Activated T-helper 2 cell treated with anti-CD3 and anti-CD28 coated beads, Interferon-gamma antibody, Interleukin-2, Interleukin-4, amounts not matched to agents 10 μg/mL and 5 μg/mL and 100 μg/mL, durations not matched to agents 14 hours and 24 hours and 36 hours (primary cell): ENCODE data around the gene PLEKHA5. TPM values are rescaled to one million over a fixed set of nuclear protein-coding genes. Genes with fewer than 3 reads are reported as not detected.
"Not testable (repeated sequence)": the region's sequence is repeated elsewhere in the genome, so short reads cannot be mapped to it uniquely, and the experiment has no call there.

ENCODE experiments used
- DNase-seq: peaks from one replicate; pipeline ENCODE4 v3.0.0; 2021; ENCODE audit warnings: low spot score
- H3K27ac Mint-ChIP-seq: one replicate; pipeline ENCODE4 v1.8.0; 2021; ENCODE audit warnings: mixed read lengths
- H3K27me3 Mint-ChIP-seq: one replicate; pipeline ENCODE4 v1.8.0; 2021; ENCODE audit warnings: low read depth, mixed read lengths
- H3K36me3 Mint-ChIP-seq: one replicate; pipeline ENCODE4 v1.8.0; 2021; ENCODE audit warnings: low read depth, mixed read lengths
- H3K4me1 Mint-ChIP-seq: one replicate; pipeline ENCODE4 v1.8.0; 2021; ENCODE audit warnings: low read depth, mixed read lengths
- H3K4me3 Mint-ChIP-seq: one replicate; pipeline ENCODE4 v1.8.0; 2021; ENCODE audit warnings: low read depth, mild to moderate bottlenecking, moderate library complexity, mixed read lengths
- H3K9me3 Mint-ChIP-seq: one replicate; pipeline ENCODE4 v1.8.0; 2021; ENCODE audit warnings: mixed read lengths
- intact Hi-C: fragments of 100-400 bp; cut with micrococcal nuclease; formaldehyde crosslinking; loops from one replicate; pipeline ENCODE4 v1.15.1; 2023
- total RNA-seq: library from RNA; stranded (reverse); gene quantifications from 2 replicates; pipeline ENCODE4 v1.2.3, GENCODE V29; 2022

PLEKHA5 gene
- total RNA-seq, 1 donor from 2014 or later = 3.2 TPM

- no peak for DNase-seq
- H3K4me3 Mint-ChIP-seq = no peak overlapping the region
- no peaks in the 10 kb centered on the region for H3K4me1 Mint-ChIP-seq
- no peaks in the 10 kb centered on the region for H3K27me3 Mint-ChIP-seq
- no peak overlapping the region for H3K27ac Mint-ChIP-seq
- intact Hi-C loops = no loop called here
- H3K9me3 Mint-ChIP-seq = no peaks in the 10 kb centered on the region
- no peaks in the 10 kb centered on the region for H3K36me3 Mint-ChIP-seq
Observed at GRCh38 chr12:19165451-19165850, 35.9 kb downstream of the PLEKHA5 start.

DNA sequence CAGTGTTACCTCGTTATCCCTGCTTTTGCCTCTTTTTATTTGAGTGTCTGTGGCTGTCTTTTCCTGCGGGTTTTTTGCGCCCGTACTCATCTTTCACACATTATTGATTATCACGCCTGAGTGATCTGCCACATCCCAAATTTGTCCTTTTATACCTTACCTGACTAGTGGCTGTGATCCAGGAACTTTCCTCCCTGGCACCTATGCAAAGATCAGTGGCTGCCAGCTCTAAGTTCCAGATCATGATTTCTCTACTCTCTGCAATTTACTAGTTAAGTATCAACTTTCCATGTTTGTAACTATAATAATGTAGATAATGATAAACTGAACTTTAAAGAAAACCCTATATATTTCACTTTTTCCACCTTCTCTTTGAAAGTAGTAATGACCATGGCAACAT lies 36.9 kb downstream of the PLEKHA5 start:
- Mint-ChIP-seq H3K27ac (no peak overlapping the region), H3K9me3 (no peaks in the 10 kb centered on the region), H3K36me3 (no peaks in the 10 kb centered on the region), H3K4me3 (no peak overlapping the region), H3K4me1 (no peaks in the 10 kb centered on the region), H3K27me3 (no peaks in the 10 kb centered on the region)
- intact Hi-C loops = no loop called here
- no peak for DNase-seq

DNA sequence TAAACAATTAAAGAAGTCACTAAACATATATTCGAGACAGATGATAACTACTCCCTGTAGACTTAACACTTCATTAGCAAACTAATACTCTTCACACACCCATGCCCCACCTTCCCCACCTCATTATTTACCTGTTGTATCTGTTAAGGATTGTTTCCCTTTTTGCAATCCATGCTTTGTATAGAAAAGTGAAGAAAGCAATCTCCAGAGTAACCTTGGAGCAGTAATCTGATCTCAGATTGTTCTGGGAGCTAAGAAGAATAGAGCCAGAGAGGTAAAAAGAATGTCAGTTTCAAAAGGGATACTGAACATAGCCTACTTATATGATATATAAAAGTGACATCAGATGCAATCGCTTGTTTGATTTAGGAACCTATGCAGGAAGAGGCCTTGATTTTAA lies 37.4 kb downstream of the PLEKHA5 start:
- H3K9me3 Mint-ChIP-seq = no peaks in the 10 kb centered on the region
- H3K27me3 Mint-ChIP-seq = no peaks in the 10 kb centered on the region
- H3K4me1 Mint-ChIP-seq = no peaks in the 10 kb centered on the region
- no peak overlapping the region for H3K4me3 Mint-ChIP-seq
- H3K36me3 Mint-ChIP-seq = no peaks in the 10 kb centered on the region
- intact Hi-C loops = no loop called here
- DNase-seq = no peak
- no peak overlapping the region for H3K27ac Mint-ChIP-seq

- H3K4me1 Mint-ChIP-seq = no peaks in the 10 kb centered on the region
- no peak for DNase-seq
- H3K36me3 Mint-ChIP-seq = no peaks in the 10 kb centered on the region
- no peak overlapping the region for H3K27ac Mint-ChIP-seq
- H3K4me3 Mint-ChIP-seq = no peak overlapping the region
- intact Hi-C loops = no loop called here
- H3K9me3 Mint-ChIP-seq = no peaks in the 10 kb centered on the region
- no peaks in the 10 kb centered on the region for H3K27me3 Mint-ChIP-seq
Observed at GRCh38 chr12:19167708-19168107, 38.2 kb downstream of the PLEKHA5 start.

DNA sequence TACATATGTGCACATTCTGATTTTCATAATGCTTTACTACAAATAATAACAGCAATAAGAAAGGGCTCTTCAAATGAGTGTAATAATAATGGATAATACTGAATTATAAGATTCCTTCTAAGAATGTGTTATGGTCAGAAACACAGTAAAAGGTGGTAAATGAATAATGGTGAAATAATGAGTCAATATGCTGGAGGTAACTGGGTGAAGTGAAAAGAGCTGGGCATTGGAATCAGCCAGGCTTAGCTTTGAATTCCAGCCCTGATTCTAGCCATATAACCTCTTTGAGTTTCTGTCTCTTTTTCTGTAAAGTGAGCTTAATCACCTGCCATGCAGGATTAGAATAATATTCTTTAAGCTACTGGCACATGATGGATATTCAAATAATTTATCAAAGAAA lies 39.1 kb downstream of the PLEKHA5 start:
- intact Hi-C loops = no loop called here
- no peaks in the 10 kb centered on the region for H3K4me1 Mint-ChIP-seq
- H3K27me3 Mint-ChIP-seq = no peaks in the 10 kb centered on the region
- H3K4me3 Mint-ChIP-seq = no peak overlapping the region
- H3K27ac Mint-ChIP-seq = no peak overlapping the region
- no peaks in the 10 kb centered on the region for H3K36me3 Mint-ChIP-seq
- no peak for DNase-seq
- no peaks in the 10 kb centered on the region for H3K9me3 Mint-ChIP-seq

DNA sequence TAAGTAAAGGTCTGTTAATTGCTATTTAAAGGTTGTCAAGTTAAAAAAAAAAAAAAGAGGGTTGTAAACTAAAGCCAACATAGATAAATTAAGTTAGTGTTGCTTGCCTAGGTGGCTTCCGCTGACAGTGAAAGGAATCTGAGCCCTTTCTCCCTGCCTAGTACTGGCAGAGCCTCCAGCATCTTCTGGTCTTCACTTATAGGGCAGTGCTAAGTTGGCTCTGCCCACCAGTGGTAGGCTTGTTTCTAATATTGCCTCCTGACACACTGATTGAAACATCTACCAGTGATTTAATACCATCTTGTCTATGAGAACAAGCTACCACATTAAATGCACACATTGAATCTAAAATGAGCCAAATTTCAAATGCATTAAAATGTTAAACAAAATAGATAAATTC lies 39.7 kb downstream of the PLEKHA5 start:
- Mint-ChIP-seq H3K4me3 (no peak overlapping the region), H3K9me3 (no peaks in the 10 kb centered on the region), H3K36me3 (no peaks in the 10 kb centered on the region), H3K27ac (no peak overlapping the region), H3K27me3 (no peaks in the 10 kb centered on the region), H3K4me1 (no peaks in the 10 kb centered on the region)
- intact Hi-C loops = no loop called here
- no peak for DNase-seq

GRCh38 chr12:19170286-19170685 lies 40.8 kb downstream of the PLEKHA5 start:
- H3K4me1 Mint-ChIP-seq, intact Hi-C loops, H3K4me3 Mint-ChIP-seq: not testable (repeated sequence)

DNA sequence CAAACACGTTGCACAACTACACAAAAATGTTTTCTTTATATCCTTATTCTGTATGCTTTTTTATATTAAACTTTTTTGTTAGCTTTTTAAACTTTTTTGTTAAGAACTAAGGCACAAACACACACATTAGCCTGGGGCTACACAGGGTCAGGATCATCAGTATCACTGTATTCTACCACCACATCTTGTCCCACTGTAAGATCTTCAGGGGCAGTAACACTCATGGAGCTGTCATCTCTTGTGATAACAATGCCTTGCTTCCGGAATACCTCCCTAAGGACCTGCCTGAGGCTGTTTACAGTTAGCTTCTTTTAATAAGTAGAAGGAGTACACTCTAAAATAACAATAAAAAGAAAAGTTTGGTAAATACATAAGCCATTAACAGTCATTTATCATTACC lies 42.2 kb downstream of the PLEKHA5 start:
- Mint-ChIP-seq H3K4me3 (no peak overlapping the region), H3K4me1 (no peaks in the 10 kb centered on the region), H3K36me3 (no peaks in the 10 kb centered on the region), H3K27ac (no peak overlapping the region), H3K9me3 (no peaks in the 10 kb centered on the region), H3K27me3 (no peaks in the 10 kb centered on the region)
- intact Hi-C loops = no loop called here
- DNase-seq = no peak

More at GRCh38 chr12:19170286-19170685, 40.8 kb downstream of the PLEKHA5 start:
- not testable (repeated sequence) for H3K9me3 Mint-ChIP-seq, H3K36me3 Mint-ChIP-seq, H3K27ac Mint-ChIP-seq, DNase-seq, H3K27me3 Mint-ChIP-seq

GRCh38 chr12:19177754-19178153 lies 48.2 kb downstream of the PLEKHA5 start:
- Mint-ChIP-seq H3K27ac (no peak overlapping the region), H3K4me1 (no peaks in the 10 kb centered on the region), H3K9me3 (no peaks in the 10 kb centered on the region), H3K4me3 (no peak overlapping the region), H3K27me3 (no peaks in the 10 kb centered on the region), H3K36me3 (no peaks in the 10 kb centered on the region)
- no peak for DNase-seq
- intact Hi-C loops = no loop called here

DNA sequence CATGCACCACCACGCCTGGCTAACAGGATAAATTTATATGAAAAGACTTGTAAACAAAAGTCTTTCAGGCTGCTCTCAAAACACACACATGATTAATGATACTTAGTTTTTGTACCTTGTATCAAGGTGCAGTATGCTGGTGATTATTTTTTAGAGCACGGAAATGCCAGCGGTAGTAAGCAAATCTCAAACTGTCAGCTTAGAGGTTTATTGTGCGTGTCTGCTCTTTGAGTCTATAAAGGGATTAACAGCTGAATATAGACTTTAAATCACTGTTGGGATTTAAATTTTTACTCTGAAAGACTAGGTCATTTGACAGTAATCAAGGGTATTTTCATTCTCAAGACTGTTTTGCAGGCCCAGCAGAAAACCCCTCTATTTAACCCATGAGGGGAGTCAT lies 50.5 kb downstream of the PLEKHA5 start:
- no peaks in the 10 kb centered on the region for H3K4me1 Mint-ChIP-seq
- no peak overlapping the region for H3K27ac Mint-ChIP-seq
- H3K36me3 Mint-ChIP-seq = no peaks in the 10 kb centered on the region
- DNase-seq = no peak
- H3K9me3 Mint-ChIP-seq = no peaks in the 10 kb centered on the region
- intact Hi-C loops = no loop called here
- peaks cover 2% of the 10 kb centered on the region for H3K27me3 Mint-ChIP-seq
- no peak overlapping the region for H3K4me3 Mint-ChIP-seq

GRCh38 chr12:19181666-19182426 lies 52.3 kb downstream of the PLEKHA5 start:
- DNase-seq = no peak
- H3K36me3 Mint-ChIP-seq = no peaks in the 10 kb centered on the region
- intact Hi-C loops = no loop called here
- H3K27me3 Mint-ChIP-seq = peaks cover 2% of the 10 kb centered on the region
- H3K4me1 Mint-ChIP-seq = no peaks in the 10 kb centered on the region
- no peak overlapping the region for H3K27ac Mint-ChIP-seq
- H3K9me3 Mint-ChIP-seq = no peaks in the 10 kb centered on the region
- no peak overlapping the region for H3K4me3 Mint-ChIP-seq

DNA sequence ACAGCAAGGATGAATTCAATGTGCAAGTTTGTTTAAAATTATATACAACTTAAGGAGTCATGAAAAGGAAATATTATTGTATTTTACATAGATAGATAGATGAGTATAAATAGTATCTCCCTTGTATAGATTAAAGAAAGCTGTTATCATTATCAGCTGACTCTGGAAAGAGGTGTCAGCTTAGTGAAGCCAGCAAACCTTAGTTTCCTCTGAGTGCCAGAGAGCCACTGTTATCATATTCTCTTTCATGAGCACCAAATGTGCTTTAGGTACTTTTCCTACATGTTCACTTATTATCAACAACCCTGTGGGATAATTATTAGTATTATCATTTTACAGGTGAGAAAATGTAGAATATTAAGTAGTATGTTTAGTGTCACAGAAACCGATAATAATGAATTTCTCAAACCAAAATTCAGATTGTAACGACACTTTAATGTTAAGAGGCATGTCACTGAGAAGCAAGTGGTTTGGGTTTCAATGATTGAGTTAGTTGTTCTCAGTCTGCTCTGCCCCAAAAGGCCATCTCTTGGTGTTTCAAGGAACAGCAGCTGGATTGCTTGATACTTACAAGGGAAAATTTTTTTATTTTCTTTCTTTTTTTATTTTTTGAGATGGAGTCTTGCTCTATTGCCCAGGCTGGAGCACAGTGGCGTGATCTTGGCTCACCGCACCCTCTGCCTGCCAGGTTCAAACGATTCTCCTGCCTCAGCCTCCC lies 53.7 kb downstream of the PLEKHA5 start:
- no peak for DNase-seq
- H3K9me3 Mint-ChIP-seq = no peaks in the 10 kb centered on the region
- intact Hi-C loops = no loop called here
- no peaks in the 10 kb centered on the region for H3K4me1 Mint-ChIP-seq
- H3K27me3 Mint-ChIP-seq = peaks cover 2% of the 10 kb centered on the region
- H3K27ac Mint-ChIP-seq = no peak overlapping the region
- no peak overlapping the region for H3K4me3 Mint-ChIP-seq
- H3K36me3 Mint-ChIP-seq = no peaks in the 10 kb centered on the region

GRCh38 chr12:19185262-19185929 lies 55.9 kb downstream of the PLEKHA5 start:
- Mint-ChIP-seq H3K4me1 (no peaks in the 10 kb centered on the region), H3K27ac (no peak overlapping the region), H3K27me3 (peaks cover 6% of the 10 kb centered on the region), H3K9me3 (no peaks in the 10 kb centered on the region), H3K36me3 (no peaks in the 10 kb centered on the region), H3K4me3 (no peak overlapping the region)
- DNase-seq = no peak
- intact Hi-C loops = loop anchor here (5.0 kb wide), 1 partner anchor 323 kb away; no protein-coding TSS in a partner anchor
